ENCODE results near the gene CD52.

CD52 gene

DNA sequence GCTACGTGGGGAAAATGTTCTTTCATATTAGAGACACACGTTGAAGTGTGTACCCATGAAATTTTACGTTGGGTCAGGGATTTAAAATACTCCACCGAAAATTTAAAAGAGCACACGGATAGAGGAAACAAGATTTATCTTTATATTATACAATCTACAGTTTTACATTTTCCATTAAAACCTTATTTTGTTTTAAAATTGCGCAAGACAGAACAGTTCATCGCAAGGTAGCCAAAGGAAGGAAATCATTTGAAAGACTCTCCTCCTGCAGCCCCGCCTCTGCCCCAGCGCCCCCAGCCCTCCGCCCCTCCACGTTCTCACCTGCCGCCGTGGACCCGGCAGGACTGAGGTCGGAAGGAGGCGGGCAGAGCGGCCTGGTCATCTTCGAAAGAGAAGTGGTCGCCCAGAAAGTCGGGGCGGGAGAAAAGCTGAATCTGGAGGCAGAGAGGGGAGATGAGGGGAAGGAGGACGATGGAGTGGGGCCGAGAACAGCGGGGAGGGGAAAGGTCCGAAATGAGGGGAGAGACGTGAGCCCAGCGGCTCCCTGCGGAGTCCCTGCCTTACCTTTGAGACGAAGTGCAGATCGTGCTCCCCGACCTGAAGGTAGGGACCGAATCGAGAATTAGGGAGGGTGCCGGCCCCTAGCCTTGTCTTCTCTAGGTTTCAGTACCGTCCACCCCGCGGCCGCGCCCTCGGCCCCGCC lies 18.2 kb downstream of the CD52 start:
- DNase-seq (ENCODE audit: low read depth in 2 of 2) = no peak

DNA sequence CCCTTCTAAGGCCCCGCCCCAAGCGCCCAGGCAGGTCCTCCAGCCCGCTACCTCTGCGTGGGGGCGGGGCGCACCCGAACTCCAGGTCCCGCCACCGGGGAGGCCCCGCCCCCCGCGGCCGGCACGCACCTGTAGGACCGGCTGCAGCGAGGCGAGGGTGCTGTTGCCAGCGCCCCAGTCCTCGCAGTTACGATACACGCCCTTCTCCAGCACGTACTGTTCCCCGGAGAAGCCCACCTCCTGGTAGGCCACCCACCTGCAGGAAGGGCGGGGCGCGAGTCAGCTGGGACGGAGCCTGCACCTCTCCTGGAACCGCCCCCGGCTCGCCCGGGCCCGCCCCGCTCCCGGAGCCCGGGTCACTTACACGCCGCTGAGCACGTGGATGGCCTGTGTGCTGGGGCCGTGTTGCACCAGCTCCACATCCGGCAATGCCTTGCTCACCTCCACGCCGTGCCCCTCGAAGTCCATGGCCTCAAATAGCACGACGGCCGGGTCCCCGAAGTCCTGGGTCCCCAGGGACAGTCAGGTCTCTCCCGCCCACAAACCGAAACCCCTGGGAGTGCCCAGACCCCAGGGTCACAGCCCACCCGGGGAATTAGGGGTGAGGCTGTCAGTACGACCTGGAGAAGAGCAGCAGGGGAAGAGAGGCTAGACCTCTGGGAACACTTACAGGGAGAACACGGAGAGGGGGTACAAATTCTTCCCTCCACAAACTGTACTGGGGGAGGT lies 18.9 kb downstream of the CD52 start:
- peak; percentile 76 to 79 for DNase-seq (ENCODE audit: low read depth in 2 of 2)

DNA sequence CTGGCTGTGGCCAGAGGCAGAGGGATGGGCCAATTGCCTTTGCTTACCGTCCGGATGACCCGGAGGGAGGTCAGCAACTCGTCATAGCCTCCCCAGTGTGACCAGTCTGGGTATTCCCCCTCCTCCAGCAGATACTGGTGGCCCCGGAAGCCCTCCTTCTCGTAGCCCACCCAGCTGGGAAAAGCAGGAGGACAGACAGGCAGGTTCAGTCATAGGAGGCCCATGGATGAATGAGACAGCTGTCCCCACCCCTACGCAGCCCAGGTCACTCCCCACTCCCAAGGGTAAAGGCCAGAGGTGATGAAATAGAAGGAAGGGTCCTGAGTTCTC lies 19.4 kb downstream of the CD52 start:
- DNase-seq (ENCODE audit: low read depth in 2 of 2) = no peak

DNA sequence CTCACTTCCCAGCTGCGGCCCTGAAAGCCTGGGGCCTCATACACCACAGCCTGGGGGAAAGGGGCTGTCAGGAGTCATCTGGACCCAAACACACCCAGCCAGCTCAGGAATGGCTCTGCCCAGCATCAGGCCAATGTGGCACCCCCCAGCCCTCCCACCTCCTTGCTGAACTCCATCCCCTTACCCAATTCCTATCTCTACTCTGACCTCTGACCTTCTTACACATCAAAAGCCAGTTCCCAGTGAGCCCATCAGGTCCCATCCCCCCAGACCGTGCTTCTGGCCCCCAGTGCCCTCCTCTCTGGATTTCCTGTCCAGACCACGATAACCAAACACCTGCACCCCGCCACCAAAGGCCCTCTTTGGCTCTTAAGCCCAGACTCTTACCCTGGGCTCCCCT lies 19.9 kb downstream of the CD52 start:
- DNase-seq (ENCODE audit: low read depth in 2 of 2) = no peak

DNA sequence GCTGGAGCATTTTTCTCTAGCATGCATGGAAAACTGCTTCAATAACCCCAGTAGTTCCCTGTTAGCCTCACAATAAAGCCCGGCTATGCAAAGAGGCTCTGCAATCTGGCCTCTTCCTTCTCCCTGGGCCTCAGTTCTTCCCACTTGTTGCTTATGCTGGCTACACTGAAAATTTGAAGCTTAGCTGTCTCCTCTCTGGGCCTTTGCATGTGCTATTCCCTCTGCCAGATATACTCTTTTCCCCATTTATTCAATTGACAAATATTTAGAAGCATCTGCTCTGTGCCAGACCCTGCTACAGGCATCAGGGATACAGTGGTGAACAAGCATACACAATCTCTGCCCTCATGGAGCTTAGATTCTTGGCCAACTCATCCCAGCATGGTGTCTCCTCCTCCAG lies 20.9 kb downstream of the CD52 start:
- no peak for DNase-seq (ENCODE audit: low read depth in 2 of 2)

DNA sequence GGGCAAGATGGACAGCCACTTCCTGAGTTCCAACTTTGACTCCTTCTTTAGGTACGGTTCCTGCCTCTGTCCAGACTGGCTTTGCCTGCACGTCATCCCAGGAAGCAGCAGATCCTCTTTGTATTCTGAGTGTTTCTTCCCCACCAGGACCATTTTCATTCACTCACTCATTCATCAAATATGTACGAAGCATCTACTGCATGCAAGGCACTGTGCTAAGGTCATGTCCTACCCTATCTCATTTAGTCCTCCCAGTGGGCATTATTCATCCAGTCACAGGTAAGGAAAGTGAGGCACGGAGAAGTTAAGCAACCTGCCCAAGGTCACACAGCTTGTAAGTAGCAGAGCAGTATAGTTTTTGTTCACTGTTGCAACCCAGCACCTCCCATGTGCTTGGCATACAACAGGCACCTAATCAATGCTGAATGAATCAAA lies 22.3 kb downstream of the CD52 start:
- no peak for DNase-seq (ENCODE audit: low read depth in 2 of 2)

DNA sequence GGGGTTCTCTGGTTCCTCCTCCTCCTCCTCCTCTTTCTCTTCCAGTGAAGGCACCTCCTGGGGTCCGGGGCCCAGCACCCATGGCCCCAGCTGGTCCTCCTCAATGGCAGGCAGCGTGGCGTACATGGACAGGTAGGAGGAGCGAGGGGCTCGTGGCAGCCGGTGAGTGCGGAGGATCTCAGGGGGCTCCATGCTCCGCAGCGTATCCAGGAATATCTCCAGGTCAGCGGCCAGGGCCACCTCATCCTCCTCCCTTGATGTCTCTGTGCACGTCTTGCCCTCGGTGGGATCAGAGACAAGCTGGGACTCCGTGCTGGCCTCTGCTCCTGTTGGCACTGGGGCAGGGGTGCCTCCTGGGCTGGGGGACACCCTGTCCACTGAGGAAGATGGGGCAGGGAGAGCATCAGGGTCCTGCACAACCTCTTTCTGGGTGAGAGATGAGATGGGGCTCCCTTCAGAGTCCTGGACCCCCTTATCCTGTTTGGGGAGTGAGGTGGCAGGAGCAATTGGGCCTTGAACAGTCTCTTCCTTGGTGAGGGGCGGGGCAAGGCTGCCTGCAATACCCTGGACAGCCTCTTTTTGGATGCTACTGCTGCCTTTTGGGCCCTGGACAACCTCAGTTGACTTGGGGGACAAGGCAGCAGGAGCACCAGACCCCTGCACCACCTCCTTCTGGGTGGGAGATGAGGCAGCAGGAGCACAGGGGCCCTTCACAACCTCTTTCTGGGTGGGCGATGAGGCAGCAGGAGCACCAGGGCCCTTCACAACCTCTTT lies 26.6 kb downstream of the CD52 start:
- DNase-seq (ENCODE audit: low read depth in 2 of 2) = no peak

DNA sequence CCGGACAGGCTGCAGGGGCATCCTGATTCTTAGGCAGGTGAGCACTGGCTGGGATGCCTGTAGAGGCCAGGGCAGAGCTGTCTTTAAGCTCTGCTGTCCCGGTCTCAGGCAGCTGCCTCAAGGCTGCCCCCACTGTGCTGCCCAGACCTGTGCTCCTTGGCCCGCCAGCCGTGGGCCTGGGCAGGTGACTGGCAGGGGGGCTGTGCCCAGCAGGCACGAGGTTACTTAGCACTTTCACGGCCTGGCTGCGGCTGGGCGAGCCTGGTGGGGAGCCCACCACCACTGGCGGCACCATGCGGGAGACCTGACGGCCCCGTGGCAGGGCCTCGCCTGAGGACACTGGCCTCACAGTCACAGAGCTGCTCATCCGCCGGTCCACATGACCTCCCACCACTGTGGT lies 28.0 kb downstream of the CD52 start:
- no peak for DNase-seq (ENCODE audit: low read depth in 2 of 2)

DNA sequence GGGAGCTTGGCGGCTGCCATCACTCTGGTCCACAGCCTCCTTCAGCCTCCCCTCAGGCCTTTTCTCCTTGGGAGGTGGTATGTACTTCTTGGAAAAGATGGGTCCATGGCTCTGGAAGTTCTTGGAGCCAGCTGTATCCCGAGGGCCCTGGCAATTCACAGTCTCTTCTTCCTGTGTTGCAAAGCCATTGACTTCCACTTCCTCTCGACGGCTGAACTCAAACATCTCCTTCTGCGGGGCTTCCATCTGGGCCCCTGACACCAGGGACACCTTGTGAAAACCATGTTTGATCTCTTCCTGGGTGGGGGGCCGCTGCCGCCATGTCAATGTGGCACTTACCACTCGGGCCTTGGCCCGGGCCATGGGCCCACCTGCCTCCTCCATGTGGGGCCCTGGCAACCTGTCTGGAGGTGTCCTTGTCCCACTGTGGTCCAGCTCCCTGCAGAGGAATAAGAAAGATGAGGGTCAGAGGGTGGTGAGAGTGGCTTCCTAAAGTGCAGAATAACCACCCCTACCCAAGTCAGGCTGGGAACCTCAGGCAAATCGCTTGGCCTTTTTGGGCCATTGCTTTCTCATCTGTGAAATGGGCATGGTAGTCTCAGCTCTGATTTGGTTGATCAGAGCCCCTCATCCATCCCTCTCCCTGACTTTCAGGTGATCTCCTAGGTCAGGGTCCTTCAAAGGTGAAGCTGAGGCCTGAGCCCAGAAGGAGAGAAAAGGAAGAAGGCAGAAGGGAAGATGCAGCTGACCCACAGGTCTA lies 28.7 kb downstream of the CD52 start:
- DNase-seq (ENCODE audit: low read depth in 2 of 2) = no peak

DNA sequence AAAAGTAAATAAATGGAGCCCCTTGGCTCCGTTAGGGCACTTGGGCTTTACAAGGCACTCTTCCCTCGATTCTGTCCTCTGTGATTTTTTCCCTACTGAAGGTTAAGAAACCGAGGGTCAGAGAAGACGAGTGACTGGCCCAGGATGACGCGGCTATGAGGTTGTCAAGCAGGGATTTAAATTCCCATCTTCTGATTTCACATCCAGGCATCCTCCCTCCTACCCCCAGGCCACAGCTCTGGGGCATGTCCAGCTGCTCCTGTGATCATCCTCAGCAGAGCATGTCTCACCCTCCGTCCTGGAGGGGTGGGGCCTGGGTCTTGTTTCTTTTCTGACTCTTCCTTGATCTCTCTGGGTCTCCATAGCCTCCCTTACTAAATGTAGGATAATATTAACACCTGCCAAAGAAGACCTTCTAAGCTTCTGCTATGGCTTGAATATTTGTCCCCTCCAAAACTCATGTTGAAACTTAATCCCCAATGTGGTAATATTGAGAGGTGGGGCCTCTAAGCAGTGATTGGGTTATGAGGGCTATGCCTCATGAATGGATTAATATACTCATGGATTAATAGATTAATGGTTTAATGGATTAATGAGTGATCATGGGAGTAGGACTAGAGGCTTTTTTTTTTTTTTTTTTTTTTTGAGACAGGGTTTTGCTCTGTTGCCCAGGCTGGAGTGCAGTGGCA lies 31.6 kb downstream of the CD52 start:
- no peak for DNase-seq (ENCODE audit: low read depth in 2 of 2)

DNA sequence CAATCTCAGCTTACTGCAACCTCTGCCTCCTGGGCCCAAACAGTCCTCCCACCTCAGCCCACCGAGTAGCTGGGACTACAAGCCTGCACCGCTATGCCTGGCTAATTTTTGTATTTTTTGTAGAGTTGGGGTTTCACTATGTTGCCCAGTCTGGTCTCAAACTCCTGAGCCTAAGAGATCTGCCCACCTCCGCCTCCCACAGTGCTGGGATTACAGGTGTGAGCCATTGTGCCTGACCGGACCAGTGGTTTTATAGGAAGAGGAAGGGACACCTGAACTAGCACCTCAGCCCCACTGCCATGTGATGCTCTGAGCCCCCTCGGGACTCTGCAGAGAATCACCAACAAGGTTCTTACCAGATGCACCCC lies 32.1 kb downstream of the CD52 start:
- no peak for DNase-seq (ENCODE audit: low read depth in 2 of 2)

DNA sequence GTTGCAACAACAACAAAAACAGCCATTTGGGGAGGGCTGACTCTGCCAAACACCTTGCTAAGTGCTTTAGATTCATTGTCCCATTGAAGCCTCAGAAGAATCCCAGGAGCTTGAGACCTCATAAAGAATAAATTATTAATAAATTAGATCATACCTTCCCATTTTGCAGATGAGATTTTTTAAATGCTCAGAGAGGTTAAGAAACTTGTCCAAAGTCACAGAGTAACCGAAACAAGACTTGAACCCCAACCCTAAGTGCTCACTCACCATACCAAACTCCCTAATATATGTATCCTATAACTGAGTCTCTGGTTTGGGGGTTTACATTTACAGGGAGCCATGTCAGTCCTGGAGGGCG lies 32.6 kb downstream of the CD52 start:
- no peak for DNase-seq (ENCODE audit: low read depth in 2 of 2)

DNA sequence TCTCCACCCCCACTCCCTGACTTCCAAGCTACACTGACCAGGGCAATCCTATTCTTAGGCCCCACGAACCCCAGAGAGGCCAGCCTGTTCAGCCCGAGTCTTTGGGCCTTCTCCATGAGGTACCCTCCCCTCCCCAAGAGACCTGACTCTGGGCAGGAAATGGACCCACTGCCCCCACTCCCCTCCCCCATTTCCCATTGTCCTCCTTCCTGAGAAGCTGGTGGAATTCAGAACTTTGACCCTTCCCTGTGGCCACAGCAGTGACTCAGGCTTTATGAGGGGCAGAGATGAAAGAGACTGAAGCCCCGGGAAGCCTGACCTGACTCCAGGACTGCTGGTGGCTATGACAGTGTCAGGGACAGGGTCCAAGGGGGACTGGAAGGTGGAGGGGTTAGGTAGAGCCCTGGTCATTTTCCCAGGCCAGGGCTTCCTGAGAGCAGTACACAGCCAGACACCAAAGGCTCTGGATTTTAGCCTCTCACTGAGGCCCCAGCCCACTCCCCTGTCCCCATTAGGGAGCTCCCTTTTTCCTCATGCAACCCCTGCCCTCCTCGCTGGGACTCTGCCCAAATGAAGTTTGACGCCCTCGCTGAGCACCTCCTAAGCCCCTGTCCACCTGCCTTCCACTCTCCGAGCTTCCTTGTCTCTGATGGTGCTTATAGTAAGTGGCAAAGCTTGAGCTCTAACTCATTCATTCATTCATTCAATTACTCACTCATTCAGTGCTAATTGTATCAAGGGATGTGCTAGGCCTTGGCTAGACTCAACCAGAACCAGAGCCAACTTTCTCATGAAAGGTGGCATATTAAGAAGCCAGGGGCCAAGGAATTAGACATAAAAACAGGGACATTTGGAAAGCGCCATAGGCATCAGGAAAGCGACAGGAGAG lies 33.2 kb downstream of the CD52 start:
- DNase-seq (ENCODE audit: low read depth in 2 of 2) = no peak

DNA sequence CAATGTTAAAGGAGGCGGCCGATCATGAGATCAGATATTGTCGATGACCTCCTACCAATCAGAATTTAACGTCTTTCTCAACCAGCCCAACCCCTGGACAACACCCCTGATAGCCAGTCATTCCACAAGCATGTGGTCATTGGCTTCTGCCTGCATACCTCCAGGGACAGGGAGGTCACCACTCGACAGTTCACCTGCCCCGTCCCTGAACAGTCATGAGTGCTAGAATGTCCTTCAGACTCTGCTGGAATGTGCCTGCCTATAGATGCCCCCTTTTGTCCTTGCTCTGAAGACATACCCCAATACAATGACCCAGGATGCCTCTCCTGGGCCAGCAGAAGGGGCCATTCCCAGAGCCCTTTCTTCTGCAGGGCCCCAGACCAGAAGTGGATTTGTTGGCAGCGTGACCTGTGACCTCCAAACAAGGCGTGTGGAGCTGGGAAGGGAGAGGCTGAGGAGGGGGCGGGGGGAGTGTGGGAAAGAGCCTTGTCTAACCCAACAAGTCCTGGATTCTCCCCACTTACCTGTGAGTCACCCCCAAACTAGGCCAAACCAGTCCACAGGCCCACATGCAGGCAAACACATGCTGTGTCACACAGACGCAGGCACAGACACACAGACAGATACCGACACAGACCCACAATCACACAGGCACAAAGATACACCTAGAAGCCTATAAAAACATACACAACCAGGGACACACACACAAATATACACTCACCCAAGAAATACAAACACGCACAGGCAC lies 34.0 kb downstream of the CD52 start:
- no peak for DNase-seq (ENCODE audit: low read depth in 2 of 2)

DNA sequence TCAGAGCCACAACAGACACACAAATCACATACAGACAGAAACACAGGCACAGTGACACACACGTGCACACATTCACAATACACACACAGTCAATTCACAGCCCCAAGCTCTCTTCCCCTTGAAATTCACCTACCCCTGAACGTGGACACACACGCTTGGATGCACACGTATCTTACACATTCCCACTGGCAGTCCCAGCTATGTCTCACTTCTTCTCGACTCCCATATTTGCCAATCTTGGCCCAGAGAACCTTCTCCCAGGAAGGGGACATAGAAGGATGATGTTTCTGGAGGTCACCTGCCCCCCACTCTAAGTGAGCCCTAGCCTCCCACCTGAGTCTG lies 34.6 kb downstream of the CD52 start:
- DNase-seq (ENCODE audit: low read depth in 2 of 2) = no peak

DNA sequence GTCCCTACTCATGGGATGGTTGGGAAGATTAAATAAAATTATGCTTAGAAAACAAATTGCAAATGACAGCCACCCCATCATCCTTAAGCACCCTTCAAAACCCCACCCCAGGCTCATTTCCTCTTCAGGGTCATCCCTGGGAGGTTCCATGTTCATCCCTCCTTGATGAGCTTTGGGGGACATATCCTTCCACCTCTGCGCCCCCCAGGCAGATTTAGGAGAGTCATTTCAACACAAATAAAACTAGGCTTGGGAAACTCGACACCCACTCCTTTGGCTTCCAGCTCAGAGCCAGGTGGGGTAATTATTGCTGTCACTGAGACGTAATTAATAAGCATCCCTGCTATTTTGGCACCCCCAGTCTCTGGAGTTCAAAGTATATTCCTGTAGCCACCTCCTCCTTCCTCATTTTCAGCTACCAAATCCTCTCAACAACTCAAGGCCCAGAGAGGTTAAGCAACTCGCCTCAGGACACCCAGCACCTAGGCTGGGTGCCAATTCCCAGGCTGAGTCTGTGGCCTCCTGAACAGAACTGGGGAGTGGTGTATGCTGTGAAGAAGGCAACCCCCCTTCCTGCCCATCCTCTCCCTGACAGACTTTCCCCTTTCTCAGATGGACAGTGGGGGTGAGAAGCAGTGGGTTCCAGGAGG lies 35.6 kb downstream of the CD52 start:
- DNase-seq (ENCODE audit: low read depth in 2 of 2) = no peak

DNA sequence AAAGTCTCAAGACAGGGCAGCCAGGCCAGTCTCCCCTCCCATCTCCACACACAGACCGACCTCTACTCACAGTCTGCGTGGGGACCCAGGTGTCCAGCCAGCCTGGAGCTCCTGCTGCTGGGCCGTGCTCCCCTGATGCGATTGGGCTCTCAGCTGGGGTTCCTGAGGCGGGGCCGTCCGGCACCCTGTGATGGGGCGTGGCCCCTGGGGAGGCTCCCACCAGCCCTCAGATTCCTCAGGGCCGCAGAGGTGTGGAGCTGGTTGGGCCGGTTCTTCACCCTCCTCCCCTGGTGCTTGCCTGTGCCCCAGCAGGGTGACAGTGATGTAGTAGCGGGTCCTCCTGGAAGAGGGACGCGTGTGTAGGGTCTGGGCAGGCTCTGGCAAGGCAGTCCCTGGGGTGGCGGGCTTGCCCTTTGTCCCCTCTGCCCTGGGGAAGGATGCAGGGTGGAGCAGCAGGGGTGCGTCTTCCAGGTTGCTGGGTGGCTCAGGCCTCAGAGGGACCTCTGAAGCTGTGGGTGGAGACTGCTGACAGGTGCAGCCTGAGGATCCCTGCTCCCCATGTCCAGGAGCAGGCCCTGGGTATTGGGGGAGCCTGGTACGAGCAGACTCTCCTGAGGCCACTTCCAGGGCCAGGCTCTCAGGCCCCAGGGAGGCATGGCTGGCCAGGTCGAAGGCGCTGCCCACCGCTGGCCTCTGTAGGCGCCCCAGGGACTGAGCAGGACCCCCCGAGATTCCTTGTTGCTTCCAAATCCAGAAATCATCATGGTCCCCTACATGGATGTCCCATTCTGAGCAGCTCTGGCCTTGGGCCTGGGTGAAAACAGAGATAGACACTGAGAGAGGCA lies 36.4 kb downstream of the CD52 start, which contains the start of gene CRYBG2:
TSS of gene CRYBG2 (minus strand) at position 155 of the 845 bp plus-strand sequence. CDS start 7,473 bp downstream, outside the sequence.
- DNase-seq (ENCODE audit: low read depth in 2 of 2) = no peak

DNA sequence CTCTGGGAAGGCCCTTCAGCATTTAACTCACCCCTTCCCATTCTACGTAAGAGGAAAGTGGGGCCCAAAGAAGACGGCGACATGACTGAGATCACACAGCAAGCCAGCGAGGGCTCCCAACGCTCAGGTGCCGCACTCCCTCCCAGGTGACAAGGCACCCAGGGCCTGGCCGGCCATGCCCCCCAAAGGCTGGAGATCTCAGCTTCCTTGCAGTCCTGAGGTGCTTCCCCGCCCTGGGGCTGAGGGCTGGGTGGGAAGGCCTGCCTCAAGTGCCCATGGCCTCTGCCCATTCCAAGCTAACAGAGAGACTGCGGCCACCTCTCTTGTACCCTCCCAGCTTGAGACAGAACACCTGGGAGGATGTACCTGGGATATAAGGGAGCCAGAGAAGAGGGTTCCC lies 37.2 kb downstream of the CD52 start:
- DNase-seq (ENCODE audit: low read depth in 2 of 2) = no peak

DNA sequence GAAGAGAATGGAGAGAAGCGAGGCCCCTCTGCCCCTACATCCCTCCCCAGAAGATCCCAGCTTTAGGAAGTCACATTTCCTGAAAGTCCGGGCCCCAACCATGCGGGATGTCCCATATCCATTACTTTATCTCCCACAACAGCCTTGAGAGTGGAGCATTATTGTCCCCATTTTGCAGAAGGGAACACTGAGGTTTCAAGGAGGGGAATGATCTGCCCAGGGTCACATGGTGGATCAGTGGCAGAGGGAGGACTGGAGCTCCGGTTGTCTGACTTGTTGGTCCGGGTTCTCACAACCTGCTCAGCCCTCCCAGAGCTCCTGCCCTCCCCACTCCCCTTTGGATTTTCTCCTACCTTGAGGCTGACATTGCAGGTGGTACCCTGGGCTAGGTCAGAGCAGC lies 38.3 kb downstream of the CD52 start:
- DNase-seq (ENCODE audit: low read depth in 2 of 2) = no peak
